Adrenal gland (tissue), 12 donors: ENCODE results near the gene DIP2A. TPM values are rescaled to one million over a fixed set of nuclear protein-coding genes. Genes with fewer than 3 reads are reported as not detected.
A peak's percentile ranks its signal among the peaks of the same experiment; 100 is the strongest.
"Not testable (repeated sequence)": the region's sequence is repeated elsewhere in the genome, so short reads cannot be mapped to it uniquely, and the experiment has no call there.

Source experiments
- DNase-seq, 7 donors: peaks; one replicate each; pipeline ENCODE4 v3.0.0-alpha.2; 2019 to 2020
- H3K27ac ChIP-seq, 5 donors: fragments of 200-600 bp; sonication (generic) in 4 of 5; 1 replicate in 3 of 5; 2 replicates in 2 of 5; pipeline versions ENCODE4 v1.5.1 to v1.8.0; 2016 to 2020; ENCODE audit warnings: mild to moderate bottlenecking in 1 of 5
- H3K27me3 ChIP-seq: fragments of 200-600 bp; 2 replicates; pipeline ENCODE4 v1.8.0; 2021
- H3K36me3 ChIP-seq, 2 donors: fragments of 200-600 bp; replicated peaks in 1 of 2; 1 replicate in 1 of 2; 2 replicates in 1 of 2; pipeline versions ENCODE4 v1.5.1 to v1.8.0; 2018 to 2022
- H3K4me1 ChIP-seq, 2 donors: fragments of 200-600 bp; replicated peaks in 1 of 2; 1 replicate in 1 of 2; 2 replicates in 1 of 2; pipeline versions ENCODE4 v1.5.1 to v1.8.0; 2018 to 2021
- H3K4me3 ChIP-seq, 4 donors: fragments of 200-600 bp; sonication (generic) in 3 of 4; one replicate each; pipeline ENCODE4 v1.5.1; 2016 to 2018
- H3K9me3 ChIP-seq, 3 donors: fragments of 200-600 bp; sonication (generic) in 1 of 3; replicated peaks in 1 of 3; 1 replicate in 2 of 3; 2 replicates in 1 of 3; pipeline versions ENCODE4 v1.5.1 to v1.8.0; 2016 to 2021
- CTCF ChIP-seq, 6 experiments: fragments of 450-650 bp in 4 of 6; fragments of 200-600 bp in 2 of 6; sonication (generic) in 1 of 6; IDR thresholded peaks; 1 replicate in 5 of 6; 2 replicates in 1 of 6; pipeline versions ENCODE4 v1.5.1 to v1.8.0; 2016 to 2021; ENCODE audit warnings: antibody characterized with exemption in 6 of 6, mild to moderate bottlenecking in 2 of 6, moderate library complexity in 1 of 6
- POLR2A ChIP-seq, 2 donors: fragments of 450-650 bp; IDR thresholded peaks; one replicate each; pipeline ENCODE4 v1.6.1; 2017; ENCODE audit warnings: antibody characterized with exemption in 2 of 2, mild to moderate bottlenecking in 2 of 2, moderate library complexity in 1 of 2
- WGBS, 4 donors: extraction: QIAGEN DNeasy Blood & Tissue Kit in 2 of 4; methylation state at CpG; one replicate each; pipeline versions ENCODE4 v1.1.5 to v1.1.7; 2013 to 2017; 5-methylcytosine and 5-hydroxymethylcytosine counted together
- intact Hi-C, 2 donors: fragments of 100-400 bp; cut with DNase I; formaldehyde crosslinking; loops; one replicate each; pipeline versions ENCODE4 v1.14.1 to v1.15.0; 2022 to 2023
- polyA plus RNA-seq, 3 donors: library from polyadenylated mRNA; stranded (reverse); fragments of 200-250 nt in 2 of 3; fragments of 350-450 nt in 1 of 3; fragmentation: Illumina TruSeq in 1 of 3; extraction: RNeasy Lipid Tissue Mini Kit (QIAGEN cat#74804) in 1 of 3; gene quantifications; one replicate each; pipeline ENCODE4 v1.2.3, GENCODE V29; 2013 to 2014
- total RNA-seq, 9 donors: library from RNA; depleted of rRNA in 4 of 9; stranded (reverse); fragments of >200 nt in 4 of 9; fragments of 120-200 nt in 1 of 9; fragmentation: NEBNext Ultra II Directional in 1 of 9; extraction: Animal tissue kit (Norgen Biotek cat#: 25700) in 1 of 9; gene quantifications; one replicate each; pipeline versions ENCODE4 v1.1.0 to v1.2.4, GENCODE V29; 2013 to 2023
- donor health status: healthy with polysubstance abuse.
- donor health status: Bipolar disorder and iron deficiency.
- donor health status: DM: yes; HTN: yes; CAD: no.
- donor health status: DM: no; HTN: no; CAD: no.
- donor health status: DM: no; HTN: no; CAD: no.
- donor health status: DM: yes; HTN: yes; CAD: no.

The DIP2A gene
- total and polyA plus RNA-seq, 12 donors = 22.0 to 61.7 (median 35.4) TPM

DNA sequence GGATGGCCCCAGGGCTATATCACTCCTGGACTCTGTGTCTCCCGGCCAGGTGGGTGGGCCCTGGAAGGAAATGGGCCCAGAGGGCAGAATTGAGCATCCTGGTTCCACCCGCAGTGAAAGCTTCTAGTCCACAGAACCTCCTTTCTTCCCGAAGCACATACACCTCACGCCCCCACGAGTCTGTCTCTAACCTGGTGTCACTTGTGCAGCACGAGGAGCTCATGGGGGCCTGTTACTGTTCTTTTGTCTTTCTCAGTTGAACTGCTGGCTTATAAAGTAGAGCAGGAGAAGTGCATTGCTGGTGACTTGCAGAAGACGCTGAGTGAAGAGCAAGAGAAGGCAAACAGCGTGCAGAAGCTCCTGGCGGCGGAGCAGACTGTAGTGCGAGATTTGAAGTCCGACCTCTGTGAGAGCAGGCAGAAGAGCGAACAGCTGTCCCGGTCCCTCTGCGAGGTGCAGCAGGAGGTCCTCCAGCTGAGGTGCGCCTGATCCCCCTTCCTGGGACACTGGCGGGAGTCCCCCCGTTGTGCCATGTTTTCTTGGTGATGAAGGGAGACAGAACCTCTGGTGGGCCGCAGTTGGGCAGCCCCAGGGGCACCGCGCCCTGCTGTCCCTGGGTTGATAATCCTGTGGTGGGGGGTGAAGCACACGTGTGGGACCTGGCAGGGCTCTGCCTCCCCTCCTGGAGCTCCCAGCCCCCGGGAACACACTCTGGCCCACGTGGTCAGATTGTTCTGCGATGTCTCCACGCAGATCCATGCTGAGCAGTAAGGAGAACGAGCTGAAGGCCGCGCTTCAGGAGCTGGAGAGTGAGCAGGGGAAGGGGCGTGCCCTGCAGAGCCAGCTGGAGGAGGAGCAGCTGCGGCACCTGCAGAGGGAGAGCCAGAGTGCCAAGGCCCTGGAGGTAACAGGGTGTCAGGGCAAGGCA is 28.7 kb upstream of the DIP2A start:
- Histone ChIP-seq H3K4me3 (no peak overlapping the region), H3K27ac (no peak overlapping the region), H3K36me3 (peaks cover 0 to 53% of the 10 kb centered on the region in 2 donors), H3K4me1 (peaks cover 0 to 5% of the 10 kb centered on the region in 2 donors), H3K27me3 (no peaks in the 10 kb centered on the region), H3K9me3 (no peaks in the 10 kb centered on the region)
- WGBS, 4 donors = 91 to 97% (median 92%) methylated on average over 22 to 31 of the region's 31 CpGs
- TF ChIP-seq POLR2A (IDR thresholded peaks at IDR 0.05) (no peak), CTCF (IDR thresholded peaks at IDR 0.05) (no peak)
- intact Hi-C loops = no loop called here
- no peak for DNase-seq

- WGBS, 4 donors = 42 to 53% (median 49%) methylated on average over 5 to 21 of the region's 21 CpGs
- Histone ChIP-seq H3K36me3 (peaks cover 0 to 61% of the 10 kb centered on the region in 2 donors), H3K27ac (peak overlapping the region in 1 of 5 donors; percentile 25), H3K4me3 (no peak overlapping the region), H3K27me3 (no peaks in the 10 kb centered on the region), H3K4me1 (peaks cover 0 to 5% of the 10 kb centered on the region in 2 donors), H3K9me3 (no peaks in the 10 kb centered on the region)
- DNase-seq = peak; percentile 71 to 85 (median 83)
- intact Hi-C loops = no loop called here
- TF ChIP-seq POLR2A (IDR thresholded peaks at IDR 0.05) = no peak
- TF ChIP-seq CTCF (IDR thresholded peaks at IDR 0.05) = no peak
Measured at GRCh38 chr21:46431448-46431847, 27.2 kb upstream of the DIP2A start.

DNA sequence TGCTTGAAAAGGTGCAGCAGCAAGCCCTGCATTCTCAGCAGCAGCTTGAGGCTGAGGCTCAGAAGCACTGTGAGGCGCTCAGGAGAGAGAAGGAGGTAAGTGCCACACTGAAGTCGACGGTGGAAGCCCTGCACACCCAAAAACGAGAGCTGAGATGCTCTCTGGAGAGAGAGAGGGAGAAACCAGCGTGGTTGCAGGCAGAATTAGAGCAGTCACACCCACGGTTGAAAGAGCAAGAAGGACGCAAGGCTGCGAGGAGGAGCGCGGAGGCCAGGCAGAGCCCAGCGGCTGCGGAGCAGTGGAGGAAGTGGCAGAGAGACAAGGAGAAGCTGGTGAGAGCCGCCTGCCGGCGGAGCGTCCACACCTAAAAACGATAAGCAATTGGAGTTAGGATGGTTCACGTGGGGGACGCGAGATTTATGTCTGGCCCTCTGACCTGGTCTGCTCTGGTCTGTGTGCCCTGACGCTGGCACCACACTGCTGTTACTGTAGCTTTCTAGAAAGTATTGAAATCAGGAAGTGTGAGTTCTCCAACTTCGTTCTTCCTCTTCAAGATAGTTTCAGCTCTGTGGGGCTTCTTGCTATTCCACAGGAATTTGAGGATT is 26.7 kb upstream of the DIP2A start:
- Histone ChIP-seq H3K4me3 (no peak overlapping the region), H3K27me3 (no peaks in the 10 kb centered on the region), H3K4me1 (peaks cover 0 to 5% of the 10 kb centered on the region in 2 donors), H3K27ac (peak overlapping the region in 1 of 5 donors; percentile 25), H3K36me3 (peaks cover 0 to 66% of the 10 kb centered on the region in 2 donors), H3K9me3 (no peaks in the 10 kb centered on the region)
- WGBS, 4 donors = 68 to 81% (median 73%) methylated on average over 22 of the region's 22 CpGs
- DNase-seq = no peak
- no peak for TF ChIP-seq CTCF (IDR thresholded peaks at IDR 0.05)
- TF ChIP-seq POLR2A (IDR thresholded peaks at IDR 0.05) = no peak
- intact Hi-C loops = no loop called here

DNA sequence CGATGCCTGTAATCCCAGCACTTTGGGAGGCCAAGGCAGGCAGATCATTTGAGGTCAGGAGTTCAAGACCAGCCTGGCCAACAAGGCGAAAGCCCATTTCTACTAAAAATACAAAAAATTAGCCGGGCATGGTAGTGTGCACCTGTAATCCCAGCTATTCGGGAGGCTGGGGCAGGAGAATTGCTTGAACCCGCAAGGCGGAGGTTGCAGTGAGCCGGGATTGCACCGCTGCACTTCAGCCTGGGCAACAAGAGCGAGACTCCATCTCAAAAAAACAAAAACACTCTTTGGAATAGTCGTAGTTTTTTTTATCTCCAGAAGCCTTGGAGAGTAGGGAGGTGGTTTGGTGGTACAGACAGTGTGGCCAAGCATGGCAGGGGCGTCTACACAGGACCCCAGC is 25.6 kb upstream of the DIP2A start:
- 90 to 97% (median 92%) methylated on average over 11 of the region's 11 CpGs for WGBS, 4 donors
- DNase-seq, intact Hi-C loops, H3K4me1 ChIP-seq, H3K27ac ChIP-seq, H3K27me3 ChIP-seq, H3K9me3 ChIP-seq, H3K4me3 ChIP-seq: not testable (repeated sequence)
- H3K36me3 ChIP-seq = peaks cover 0 to 59% of the 10 kb centered on the region in 2 donors
